Measurements from ENCODE around the gene CDKN2B. TPM values are rescaled to one million over a fixed set of nuclear protein-coding genes. Genes with fewer than 3 reads are reported as not detected.

The CDKN2B gene
- total RNA-seq, 1 donor from 2014 or later, result 1.8 TPM

GRCh38 chr9:21968331-21969010 is 40.6 kb downstream of the CDKN2B start:
- Mint-ChIP-seq H3K27ac (ENCODE audit: unreplicated experiment) (no peak overlapping the region), H3K4me1 (ENCODE audit: unreplicated experiment) (peaks cover 15% of the 10 kb centered on the region), H3K9me3 (ENCODE audit: unreplicated experiment) (no peaks in the 10 kb centered on the region), H3K36me3 (ENCODE audit: low read depth, unreplicated experiment) (no peaks in the 10 kb centered on the region), H3K4me3 (ENCODE audit: unreplicated experiment) (peak overlapping the region; percentile 65), H3K27me3 (ENCODE audit: unreplicated experiment) (peaks cover 35% of the 10 kb centered on the region)
- TF ChIP-seq CTCF (IDR thresholded peaks at IDR 0.05; ENCODE audit: unreplicated experiment), result no peak
- peak; percentile 51 for DNase-seq (ENCODE audit: low spot score)

GRCh38 chr9:21967702-21968101 is 41.4 kb downstream of the CDKN2B start:
- H3K4me1 Mint-ChIP-seq (ENCODE audit: unreplicated experiment), result peaks cover 15% of the 10 kb centered on the region
- no peaks in the 10 kb centered on the region for H3K9me3 Mint-ChIP-seq (ENCODE audit: unreplicated experiment)
- H3K27ac Mint-ChIP-seq (ENCODE audit: unreplicated experiment), result no peak overlapping the region
- H3K4me3 Mint-ChIP-seq (ENCODE audit: unreplicated experiment), result no peak overlapping the region
- DNase-seq (ENCODE audit: low spot score), result no peak
- H3K27me3 Mint-ChIP-seq (ENCODE audit: unreplicated experiment), result peaks cover 35% of the 10 kb centered on the region
- H3K36me3 Mint-ChIP-seq (ENCODE audit: low read depth, unreplicated experiment), result no peaks in the 10 kb centered on the region
- no peak for TF ChIP-seq CTCF (IDR thresholded peaks at IDR 0.05; ENCODE audit: unreplicated experiment)

- peaks cover 15% of the 10 kb centered on the region for H3K4me1 Mint-ChIP-seq (ENCODE audit: unreplicated experiment)
- DNase-seq (ENCODE audit: low spot score), result peak; percentile 17
- peaks cover 35% of the 10 kb centered on the region for H3K27me3 Mint-ChIP-seq (ENCODE audit: unreplicated experiment)
Measured at GRCh38 chr9:21967169-21967568, 41.9 kb downstream of the CDKN2B start.

GRCh38 chr9:21966140-21966851 is 42.8 kb downstream of the CDKN2B start:
- Mint-ChIP-seq H3K36me3 (ENCODE audit: low read depth, unreplicated experiment) (no peaks in the 10 kb centered on the region), H3K9me3 (ENCODE audit: unreplicated experiment) (no peaks in the 10 kb centered on the region), H3K27me3 (ENCODE audit: unreplicated experiment) (peaks cover 33% of the 10 kb centered on the region), H3K4me3 (ENCODE audit: unreplicated experiment) (no peak overlapping the region), H3K4me1 (ENCODE audit: unreplicated experiment) (peaks cover 13% of the 10 kb centered on the region), H3K27ac (ENCODE audit: unreplicated experiment) (peak overlapping the region; percentile 67)
- DNase-seq (ENCODE audit: low spot score), result no peak
- TF ChIP-seq CTCF (IDR thresholded peaks at IDR 0.05; ENCODE audit: unreplicated experiment), result no peak

More at GRCh38 chr9:21967169-21967568, 41.9 kb downstream of the CDKN2B start:
- Mint-ChIP-seq H3K4me3 (ENCODE audit: unreplicated experiment) (no peak overlapping the region), H3K36me3 (ENCODE audit: low read depth, unreplicated experiment) (no peaks in the 10 kb centered on the region), H3K27ac (ENCODE audit: unreplicated experiment) (no peak overlapping the region), H3K9me3 (ENCODE audit: unreplicated experiment) (no peaks in the 10 kb centered on the region)
- TF ChIP-seq CTCF (IDR thresholded peaks at IDR 0.05; ENCODE audit: unreplicated experiment), result no peak

- Mint-ChIP-seq H3K27me3 (ENCODE audit: unreplicated experiment) (peaks cover 31% of the 10 kb centered on the region), H3K4me3 (ENCODE audit: unreplicated experiment) (peak overlapping the region; percentile 37), H3K9me3 (ENCODE audit: unreplicated experiment) (no peaks in the 10 kb centered on the region), H3K27ac (ENCODE audit: unreplicated experiment) (no peak overlapping the region), H3K36me3 (ENCODE audit: low read depth, unreplicated experiment) (peaks cover 1% of the 10 kb centered on the region), H3K4me1 (ENCODE audit: unreplicated experiment) (peaks cover 11% of the 10 kb centered on the region)
- TF ChIP-seq CTCF (IDR thresholded peaks at IDR 0.05; ENCODE audit: unreplicated experiment), result no peak
- peak; percentile 81 for DNase-seq (ENCODE audit: low spot score)
Measured at GRCh38 chr9:21965401-21965951, 43.6 kb downstream of the CDKN2B start.

Measured in endothelial cell (in vitro differentiated cells).